HG02623 (cell line): ENCODE data around the gene FTCD.

ENCODE experiments used
- ATAC-seq: cut with Tn5 transposase; IDR thresholded peaks from one replicate; pipeline ENCODE4 v1.9.1; 2021; ENCODE audit warnings: moderate library complexity; ENCODE audit not compliant: unreplicated experiment

FTCD gene

GRCh38 chr21:46093668-46094400 lies 61.5 kb downstream of the FTCD start:
- ATAC-seq: no peak

GRCh38 chr21:46092811-46093667 lies 62.3 kb downstream of the FTCD start:
- no peak for ATAC-seq

- no peak for ATAC-seq
Measured at GRCh38 chr21:46092026-46092764, 63.2 kb downstream of the FTCD start.

GRCh38 chr21:46091631-46092025 lies 63.8 kb downstream of the FTCD start:
- ATAC-seq: no peak

- no peak for ATAC-seq
Measured at GRCh38 chr21:46091118-46091517, 64.3 kb downstream of the FTCD start.

GRCh38 chr21:46089285-46089684 lies 66.1 kb downstream of the FTCD start:
- no peak for ATAC-seq

- no peak for ATAC-seq
Measured at GRCh38 chr21:46088189-46088588, 67.2 kb downstream of the FTCD start.

- no peak for ATAC-seq
Measured at GRCh38 chr21:46087641-46088040, 67.7 kb downstream of the FTCD start.
